ENCODE results near the gene CHSY1.

GRCh38 chr15:101266034-101266433 lies 14.2 kb upstream of the CHSY1 start:
- TF ChIP-seq, protein P1, sequence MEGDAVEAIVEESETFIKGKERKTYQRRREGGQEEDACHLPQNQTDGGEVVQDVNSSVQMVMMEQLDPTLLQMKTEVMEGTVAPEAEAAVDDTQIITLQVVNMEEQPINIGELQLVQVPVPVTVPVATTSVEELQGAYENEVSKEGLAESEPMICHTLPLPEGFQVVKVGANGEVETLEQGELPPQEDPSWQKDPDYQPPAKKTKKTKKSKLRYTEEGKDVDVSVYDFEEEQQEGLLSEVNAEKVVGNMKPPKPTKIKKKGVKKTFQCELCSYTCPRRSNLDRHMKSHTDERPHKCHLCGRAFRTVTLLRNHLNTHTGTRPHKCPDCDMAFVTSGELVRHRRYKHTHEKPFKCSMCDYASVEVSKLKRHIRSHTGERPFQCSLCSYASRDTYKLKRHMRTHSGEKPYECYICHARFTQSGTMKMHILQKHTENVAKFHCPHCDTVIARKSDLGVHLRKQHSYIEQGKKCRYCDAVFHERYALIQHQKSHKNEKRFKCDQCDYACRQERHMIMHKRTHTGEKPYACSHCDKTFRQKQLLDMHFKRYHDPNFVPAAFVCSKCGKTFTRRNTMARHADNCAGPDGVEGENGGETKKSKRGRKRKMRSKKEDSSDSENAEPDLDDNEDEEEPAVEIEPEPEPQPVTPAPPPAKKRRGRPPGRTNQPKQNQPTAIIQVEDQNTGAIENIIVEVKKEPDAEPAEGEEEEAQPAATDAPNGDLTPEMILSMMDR (conservative IDR thresholded peaks at IDR 0.05; ENCODE audit: low read length) = no peak
- no peak for TF ChIP-seq EZH2phosphoT487 (IDR thresholded peaks at IDR 0.05; ENCODE audit: borderline replicate concordance)
